Lower lobe of right lung (tissue), 2 donors: ENCODE data around the gene PAX1. TPM values are rescaled to one million over a fixed set of nuclear protein-coding genes. Genes with fewer than 3 reads are reported as not detected.

Experiments used
- ATAC-seq, 2 donors: fragments of 200-7000 bp; cut with Tn5 transposase; one replicate each; pipeline ENCODE4 v1.9.1; 2020 to 2022; ENCODE audit warnings: mild to moderate bottlenecking in 2 of 2, moderate library complexity in 2 of 2
- DNase-seq: peaks from one replicate; pipeline ENCODE4 v3.0.0-alpha.2; 2020
- H3K27ac ChIP-seq: fragments of 200-600 bp; one replicate; pipeline ENCODE4 v1.8.0; 2022
- H3K27me3 ChIP-seq: fragments of 200-600 bp; one replicate; pipeline ENCODE4 v1.8.0; 2022; ENCODE audit warnings: low read depth
- H3K36me3 ChIP-seq: fragments of 200-600 bp; one replicate; pipeline ENCODE4 v1.8.0; 2022; ENCODE audit warnings: mild to moderate bottlenecking
- H3K4me1 ChIP-seq: fragments of 200-600 bp; one replicate; pipeline ENCODE4 v1.8.0; 2022
- H3K4me3 ChIP-seq: fragments of 200-600 bp; one replicate; pipeline ENCODE4 v1.8.0; 2022; ENCODE audit warnings: mild to moderate bottlenecking
- H3K9me3 ChIP-seq: fragments of 200-600 bp; one replicate; pipeline ENCODE4 v1.8.0; 2022
- CTCF ChIP-seq: fragments of 200-600 bp; IDR thresholded peaks from one replicate; pipeline ENCODE4 v1.8.0; 2022; ENCODE audit warnings: antibody characterized with exemption, mild to moderate bottlenecking
- intact Hi-C: fragments of 100-400 bp; cut with DNase I; formaldehyde crosslinking; loops from one replicate; pipeline ENCODE4 v1.11.0; 2022
- total RNA-seq: library from RNA; stranded (reverse); fragmentation: NEBNext Ultra II Directional; extraction: Animal tissue kit (Norgen Biotek cat#: 25700); gene quantifications from one replicate; pipeline ENCODE4 v1.2.1, GENCODE V29; 2021
- donor health status: DM: no; HTN: yes; CAD: no; lungs with severe emphysema.

Gene PAX1
- total RNA-seq, 1 donor from 2014 or later = not detected

- Histone ChIP-seq H3K27me3 (peaks cover 95% of the 10 kb centered on the region), H3K36me3 (no peaks in the 10 kb centered on the region), H3K4me1 (peaks cover 4% of the 10 kb centered on the region), H3K27ac (no peak overlapping the region), H3K4me3 (no peak overlapping the region), H3K9me3 (no peaks in the 10 kb centered on the region)
- no peak for TF ChIP-seq CTCF
- no peak for ATAC-seq
- intact Hi-C loops = no loop called here
- no peak for DNase-seq
Measured at GRCh38 chr20:21707999-21708737, 2.7 kb downstream of the PAX1 start.

- Histone ChIP-seq H3K9me3 (no peaks in the 10 kb centered on the region), H3K4me3 (no peak overlapping the region), H3K4me1 (no peaks in the 10 kb centered on the region), H3K27me3 (peaks cover 95% of the 10 kb centered on the region), H3K36me3 (no peaks in the 10 kb centered on the region), H3K27ac (no peak overlapping the region)
- DNase-seq (no peak), ATAC-seq (no peak)
- TF ChIP-seq CTCF = no peak
- intact Hi-C loops = no loop called here
Measured at GRCh38 chr20:21708738-21709534, 3.5 kb downstream of the PAX1 start.

GRCh38 chr20:21709535-21709904 lies 4.1 kb downstream of the PAX1 start:
- no peak overlapping the region for H3K27ac ChIP-seq

GRCh38 chr20:21710341-21710740 lies 4.9 kb downstream of the PAX1 start:
- Histone ChIP-seq H3K27ac (no peak overlapping the region), H3K36me3 (no peaks in the 10 kb centered on the region), H3K4me3 (no peak overlapping the region), H3K27me3 (peaks cover 97% of the 10 kb centered on the region), H3K9me3 (no peaks in the 10 kb centered on the region), H3K4me1 (no peaks in the 10 kb centered on the region)
- intact Hi-C loops = no loop called here
- TF ChIP-seq CTCF = no peak
- DNase-seq = no peak
- ATAC-seq = no peak

More at GRCh38 chr20:21709535-21709904, 4.1 kb downstream of the PAX1 start:
- Histone ChIP-seq H3K36me3 (no peaks in the 10 kb centered on the region), H3K4me3 (no peak overlapping the region), H3K4me1 (no peaks in the 10 kb centered on the region), H3K9me3 (no peaks in the 10 kb centered on the region), H3K27me3 (peaks cover 95% of the 10 kb centered on the region)
- DNase-seq (no peak), ATAC-seq (no peak)
- no peak for TF ChIP-seq CTCF
- intact Hi-C loops = no loop called here

GRCh38 chr20:21710863-21711431 lies 5.5 kb downstream of the PAX1 start:
- H3K27ac ChIP-seq = no peak overlapping the region
- TF ChIP-seq CTCF = no peak
- no peak for DNase-seq
- no peak overlapping the region for H3K4me3 ChIP-seq
- no peak for ATAC-seq
- intact Hi-C loops = no loop called here
- H3K27me3 ChIP-seq = peaks cover 98% of the 10 kb centered on the region
- H3K9me3 ChIP-seq = no peaks in the 10 kb centered on the region
- H3K36me3 ChIP-seq = no peaks in the 10 kb centered on the region
- H3K4me1 ChIP-seq = no peaks in the 10 kb centered on the region
